Heart right ventricle (tissue), 16 donors: Measurements from ENCODE around the gene PXN. TPM values are rescaled to one million over a fixed set of nuclear protein-coding genes. Genes with fewer than 3 reads are reported as not detected.
"Not testable (repeated sequence)": the region's sequence is repeated elsewhere in the genome, so short reads cannot be mapped to it uniquely, and the experiment has no call there.

ENCODE experiments used
- ATAC-seq, 8 donors: fragments of 200-7000 bp; cut with Tn5 transposase; one replicate each; pipeline ENCODE4 v1.9.1; 2020; ENCODE audit warnings: mild to moderate bottlenecking in 8 of 8, moderate library complexity in 8 of 8, moderate number of reproducible peaks in 1 of 8
- DNase-seq, 2 donors: peaks; one replicate each; pipeline ENCODE4 v3.0.0-alpha.2; 2020
- H3K27ac ChIP-seq, 10 donors: fragments of 200-600 bp; sonication (generic) in 2 of 10; one replicate each; pipeline versions ENCODE4 v1.5.0 to v1.8.0; 2020 to 2022; ENCODE audit warnings: mild to moderate bottlenecking in 3 of 10
- H3K27me3 ChIP-seq, 7 donors: fragments of 200-600 bp; one replicate each; pipeline ENCODE4 v1.8.0; 2021 to 2022; ENCODE audit warnings: mild to moderate bottlenecking in 2 of 7
- H3K36me3 ChIP-seq, 9 donors: fragments of 200-600 bp; sonication (generic) in 1 of 9; one replicate each; pipeline versions ENCODE4 v1.5.0 to v1.8.0; 2020 to 2022; ENCODE audit warnings: mild to moderate bottlenecking in 2 of 9
- H3K4me1 ChIP-seq, 9 donors: fragments of 200-600 bp; sonication (generic) in 1 of 9; one replicate each; pipeline versions ENCODE4 v1.5.0 to v1.8.0; 2020 to 2022; ENCODE audit warnings: mild to moderate bottlenecking in 4 of 9
- H3K4me3 ChIP-seq, 10 donors: fragments of 200-600 bp; sonication (generic) in 2 of 10; one replicate each; pipeline versions ENCODE4 v1.5.0 to v1.8.0; 2020 to 2022; ENCODE audit warnings: mild to moderate bottlenecking in 7 of 10, moderate library complexity in 2 of 10
- H3K9me3 ChIP-seq, 11 donors: fragments of 200-600 bp in 10 of 11; sonication (generic) in 2 of 11; one replicate each; pipeline versions ENCODE4 v1.5.0 to v1.8.0; 2013 to 2022; ENCODE audit warnings: mild to moderate bottlenecking in 2 of 11, control low read depth in 1 of 11, moderate library complexity in 1 of 11
- WGBS, 2 donors: extraction: QIAGEN DNeasy Blood & Tissue Kit; methylation state at CpG; one replicate each; pipeline ENCODE4 v1.1.7; 2013; ENCODE audit warnings: inconsistent platforms in 1 of 2; 5-methylcytosine and 5-hydroxymethylcytosine counted together
- intact Hi-C, 10 donors: fragments of 100-400 bp; cut with DNase I; formaldehyde crosslinking; loops; one replicate each; pipeline versions ENCODE4 v1.11.1 to v1.14.2; 2022
- polyA plus RNA-seq, 2 donors: library from polyadenylated mRNA; stranded (reverse); fragments of 200-250 nt; gene quantifications; one replicate each; pipeline ENCODE4 v1.2.3, GENCODE V29; 2013
- total RNA-seq, 10 donors: library from RNA; stranded (reverse); fragmentation: NEBNext Ultra II Directional in 3 of 10; extraction: Animal tissue kit (Norgen Biotek cat#: 25700) in 3 of 10; gene quantifications; one replicate each; pipeline versions ENCODE4 v1.2.1 to v1.2.4, GENCODE V29; 2021 to 2023
- TF ChIP-seq, protein P1 (sequence below), 9 donors: fragments of 200-600 bp; sonication (generic) in 2 of 9; IDR thresholded peaks; one replicate each; pipeline versions ENCODE4 v1.5.0 to v1.8.0; 2021 to 2022; ENCODE audit warnings: antibody characterized with exemption in 9 of 9, mild to moderate bottlenecking in 5 of 9, moderate library complexity in 1 of 9
- donor health status: Arrhythmogenic right ventricular cardiomyopathy.
- donor health status: ischemic (EF 13 %, LVEDD 7.1; RV severe dilation, severe dysfunction).
- donor health status: healthy with polysubstance abuse.
- donor health status: DM: no; HTN: yes; CAD: no.
- donor health status: DM: no; HTN: no; CAD: no.
- donor health status: ischemic (EF 25% LVEDD 6.9; RV normal size, moderate dysfunction).
- donor health status: ischemic (EF 25% LVEDD 5.7; RV mildly dilated, moderate dysfunction).
- donor health status: healthy.
- donor health status: DM: yes; HTN: yes; CAD: no.
- donor health status: Ischemic cardiomyopathy.
- donor health status: ischemic (EF 35%, LVEDD 5.7; RV mildly dilated, moderate dysfunction).
- donor health status: nonischemic (EF 11% LVEDD 7.7; RV severe dilation, severe dysfunction).
- donor health status: DM: yes; HTN: yes; CAD: no.
- donor health status: PGD.
- donor health status: ischemic (EF 29% LVEDD 5.4; RV normal size, mild dysfunction).
- donor health status: nonischemic (EF 23%, LVEDD 6.1; RV moderate dilation, normal function).

The PXN gene
- total and polyA plus RNA-seq, 12 donors: 41.2 to 123 (median 63.3) TPM

DNA sequence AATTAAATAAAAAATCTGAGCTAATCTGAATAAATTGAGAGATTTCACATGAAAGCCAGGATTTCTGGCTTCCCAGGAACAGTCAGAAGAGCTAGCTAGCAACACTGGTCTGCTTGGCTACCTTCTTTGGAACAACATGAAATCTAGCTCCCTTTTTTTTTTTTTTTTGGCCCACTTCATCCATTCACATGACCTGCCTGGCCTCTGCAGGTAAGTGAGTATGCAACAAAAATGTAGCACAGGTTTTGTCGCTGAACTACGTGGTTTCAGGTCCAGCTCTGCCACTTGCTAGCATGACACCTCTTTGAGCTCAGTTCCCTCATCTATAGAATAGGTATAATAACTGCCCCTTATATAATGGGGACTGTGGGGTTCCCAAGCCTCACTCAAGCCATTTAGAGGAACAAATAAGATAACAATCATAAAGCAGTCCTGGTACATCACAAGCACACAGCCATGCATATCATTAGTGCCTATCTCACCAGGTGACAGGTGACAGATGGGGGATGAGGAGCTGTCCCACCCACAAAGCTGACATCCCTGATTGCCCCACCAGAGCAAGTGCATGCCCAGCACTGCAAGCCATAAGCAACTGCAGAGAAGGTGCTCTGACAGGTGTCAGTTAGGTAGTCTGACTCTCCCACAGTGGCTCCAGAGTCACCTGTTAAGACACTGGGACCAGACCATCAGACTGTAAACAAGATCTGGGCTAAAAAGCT is 25.6 kb downstream of the PXN start:
- H3K4me1 ChIP-seq: peaks cover 65 to 99% (median 97%) of the 10 kb centered on the region in 9 donors
- TF ChIP-seq, protein P1, sequence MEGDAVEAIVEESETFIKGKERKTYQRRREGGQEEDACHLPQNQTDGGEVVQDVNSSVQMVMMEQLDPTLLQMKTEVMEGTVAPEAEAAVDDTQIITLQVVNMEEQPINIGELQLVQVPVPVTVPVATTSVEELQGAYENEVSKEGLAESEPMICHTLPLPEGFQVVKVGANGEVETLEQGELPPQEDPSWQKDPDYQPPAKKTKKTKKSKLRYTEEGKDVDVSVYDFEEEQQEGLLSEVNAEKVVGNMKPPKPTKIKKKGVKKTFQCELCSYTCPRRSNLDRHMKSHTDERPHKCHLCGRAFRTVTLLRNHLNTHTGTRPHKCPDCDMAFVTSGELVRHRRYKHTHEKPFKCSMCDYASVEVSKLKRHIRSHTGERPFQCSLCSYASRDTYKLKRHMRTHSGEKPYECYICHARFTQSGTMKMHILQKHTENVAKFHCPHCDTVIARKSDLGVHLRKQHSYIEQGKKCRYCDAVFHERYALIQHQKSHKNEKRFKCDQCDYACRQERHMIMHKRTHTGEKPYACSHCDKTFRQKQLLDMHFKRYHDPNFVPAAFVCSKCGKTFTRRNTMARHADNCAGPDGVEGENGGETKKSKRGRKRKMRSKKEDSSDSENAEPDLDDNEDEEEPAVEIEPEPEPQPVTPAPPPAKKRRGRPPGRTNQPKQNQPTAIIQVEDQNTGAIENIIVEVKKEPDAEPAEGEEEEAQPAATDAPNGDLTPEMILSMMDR (IDR thresholded peaks at IDR 0.05): no peak
- ATAC-seq (no peak), DNase-seq (no peak)
- H3K27me3 ChIP-seq: no peaks in the 10 kb centered on the region
- peaks cover 0 to 27% (median 0%) of the 10 kb centered on the region in 9 donors for H3K36me3 ChIP-seq
- WGBS, 2 donors: 83 to 96% methylated on average over 2 of the region's 2 CpGs
- peak overlapping the region in 8 of 10 donors; percentile 20 to 94 (median 82) for H3K27ac ChIP-seq
- intact Hi-C loops: no loop called here
- H3K4me3 ChIP-seq: no peak overlapping the region
- no peaks in the 10 kb centered on the region for H3K9me3 ChIP-seq

DNA sequence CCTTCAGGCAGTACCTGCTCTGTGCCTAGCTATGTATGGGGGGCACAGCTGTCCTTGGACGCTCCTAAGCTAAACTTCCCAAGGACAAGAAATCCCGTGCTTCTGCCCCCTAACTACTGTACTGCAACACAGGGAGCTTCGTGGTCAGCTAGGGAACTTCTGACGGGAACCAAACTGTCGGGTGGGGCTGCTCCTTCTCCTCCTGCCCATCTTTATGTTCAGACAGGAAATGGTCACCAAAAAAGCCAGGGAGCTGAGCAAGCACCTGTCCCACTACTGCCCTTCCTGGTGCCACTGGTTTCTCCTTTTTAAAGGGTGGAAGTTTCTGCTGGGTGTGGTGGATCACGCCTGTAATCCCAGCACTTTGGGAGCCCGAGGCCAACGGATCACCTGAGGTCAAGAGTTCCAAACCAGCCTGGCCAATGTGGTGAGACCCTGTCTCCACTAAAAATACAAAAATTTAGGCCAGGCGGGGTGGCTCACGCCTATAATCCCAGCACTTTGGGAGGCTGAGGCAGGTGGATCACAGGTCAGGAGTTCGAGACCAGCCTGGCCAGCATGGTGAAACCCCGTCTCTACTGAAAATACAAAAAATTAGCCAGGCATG is 26.6 kb downstream of the PXN start:
- Histone ChIP-seq H3K4me3 (no peak overlapping the region), H3K27me3 (no peaks in the 10 kb centered on the region)
- WGBS, 2 donors: 72 to 77% methylated on average over 12 of the region's 12 CpGs

DNA sequence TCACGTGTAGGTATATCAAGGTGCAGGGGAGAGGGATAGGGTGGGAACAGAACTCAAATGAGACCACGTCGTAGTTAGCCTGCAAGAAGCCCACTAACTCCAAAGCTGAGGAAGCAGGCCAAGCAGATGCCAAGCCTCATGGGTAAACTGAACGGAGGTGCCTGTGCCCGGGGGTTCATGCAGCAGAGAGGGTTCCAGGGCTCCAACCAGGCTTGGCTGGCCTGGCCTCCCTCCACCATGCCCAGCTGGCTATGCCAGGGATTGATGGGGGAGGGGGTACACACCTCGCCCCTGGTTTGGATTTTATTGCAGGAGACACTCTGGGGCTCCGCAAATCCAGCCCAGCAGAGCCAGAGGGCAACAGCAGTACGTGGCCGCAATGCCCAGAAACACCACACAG is 27.3 kb downstream of the PXN start:
- ATAC-seq (no peak), DNase-seq (no peak)
- 61 to 69% methylated on average over 9 of the region's 9 CpGs for WGBS, 2 donors
- Histone ChIP-seq H3K4me3 (peak overlapping the region in 3 of 10 donors; percentile 3 to 18 (median 12)), H3K4me1 (peaks cover 68 to 100% (median 100%) of the 10 kb centered on the region in 9 donors), H3K36me3 (peaks cover 0 to 22% (median 0%) of the 10 kb centered on the region in 9 donors), H3K27ac (peak overlapping the region in 9 of 10 donors; percentile 47 to 94 (median 89)), H3K27me3 (no peaks in the 10 kb centered on the region), H3K9me3 (no peaks in the 10 kb centered on the region)
- intact Hi-C loops: no loop called here
- TF ChIP-seq, protein P1 (IDR thresholded peaks at IDR 0.05): no peak

More for the DNA sequence above, 26.6 kb downstream of the PXN start:
- H3K4me1 ChIP-seq: peaks cover 67 to 100% (median 100%) of the 10 kb centered on the region in 9 donors
- no peaks in the 10 kb centered on the region for H3K9me3 ChIP-seq
- H3K36me3 ChIP-seq: peaks cover 0 to 27% (median 0%) of the 10 kb centered on the region in 9 donors
- TF ChIP-seq, protein P1 (IDR thresholded peaks at IDR 0.05): no peak
- ATAC-seq: no peak
- DNase-seq: no peak
- intact Hi-C loops: no loop called here
- peak overlapping the region in 9 of 10 donors; percentile 47 to 94 (median 89) for H3K27ac ChIP-seq

DNA sequence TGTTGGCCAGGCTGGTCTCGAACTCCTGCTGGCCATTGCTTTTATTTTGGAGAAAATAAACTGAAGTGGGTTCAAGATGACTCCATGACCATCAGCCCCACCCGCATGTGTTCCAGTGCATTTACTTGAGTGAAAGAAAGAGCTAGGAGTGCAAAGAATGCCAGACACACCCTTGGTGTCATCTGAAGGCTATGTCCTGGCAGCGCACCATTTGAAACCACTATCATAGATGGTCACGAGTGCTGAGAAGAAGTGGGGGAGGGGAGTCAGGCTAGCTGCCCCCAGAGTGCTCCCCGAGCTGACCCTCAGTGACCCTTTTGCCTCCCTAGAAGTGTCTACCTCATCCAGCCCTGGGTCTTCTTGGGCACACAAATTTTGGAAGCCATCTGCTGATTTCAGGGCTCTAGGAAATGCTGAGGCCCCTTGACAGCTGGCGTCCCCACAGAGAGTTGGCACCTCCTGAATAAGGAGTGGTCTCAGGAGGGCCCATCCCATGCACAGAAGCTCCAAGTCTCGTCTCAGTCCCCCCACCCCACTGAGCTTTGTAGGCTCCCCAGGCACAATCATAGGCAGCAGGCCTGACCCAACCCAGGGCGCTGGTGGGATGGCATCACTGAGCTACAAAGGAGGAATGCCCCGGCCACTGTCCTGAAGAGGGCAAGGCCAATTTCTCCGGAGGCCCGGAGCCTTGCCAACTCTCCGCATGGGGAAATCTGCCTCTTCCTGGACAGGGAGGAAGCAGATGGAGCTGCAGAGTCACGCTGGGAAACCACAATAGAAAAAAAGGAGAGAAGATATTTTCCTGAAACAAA is 28.0 kb downstream of the PXN start:
- peak; percentile 72 to 77 for DNase-seq
- peaks cover 71 to 100% (median 100%) of the 10 kb centered on the region in 9 donors for H3K4me1 ChIP-seq
- 50 to 62% methylated on average over 13 of the region's 13 CpGs for WGBS, 2 donors
- intact Hi-C loops: no loop called here
- no peaks in the 10 kb centered on the region for H3K9me3 ChIP-seq
- TF ChIP-seq, protein P1 (IDR thresholded peaks at IDR 0.05): no peak
- no peaks in the 10 kb centered on the region for H3K27me3 ChIP-seq
- peak in 3 of 8 donors; percentile 7 to 17 (median 14) for ATAC-seq
- H3K4me3 ChIP-seq: peak overlapping the region in 3 of 10 donors; percentile 3 to 18 (median 12)
- H3K36me3 ChIP-seq: peaks cover 0 to 22% (median 0%) of the 10 kb centered on the region in 9 donors
- H3K27ac ChIP-seq: peak overlapping the region in 9 of 10 donors; percentile 63 to 94 (median 89)

DNA sequence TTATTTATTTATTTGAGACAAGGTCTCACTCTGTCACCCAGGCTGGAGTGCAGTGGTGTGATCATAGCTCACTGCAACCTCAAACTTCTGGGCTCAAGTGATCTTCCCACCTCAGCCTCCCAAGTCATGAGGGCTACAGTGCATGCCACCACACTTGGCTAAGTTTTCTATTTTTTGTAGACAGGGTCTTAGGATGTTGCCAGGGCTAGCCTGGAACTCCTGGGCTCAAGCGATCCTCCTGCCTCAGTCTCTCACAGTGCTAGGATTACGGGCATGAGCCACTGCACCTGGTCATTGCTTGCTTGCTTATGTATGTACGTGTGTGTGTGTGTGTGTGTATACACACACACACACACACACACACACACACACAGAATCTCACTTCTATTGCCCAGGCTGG is 28.7 kb downstream of the PXN start:
- H3K4me3 ChIP-seq, H3K9me3 ChIP-seq, DNase-seq, intact Hi-C loops, ATAC-seq, H3K27me3 ChIP-seq: not testable (repeated sequence)
- Histone ChIP-seq H3K36me3 (peaks cover 0 to 18% (median 0%) of the 10 kb centered on the region in 9 donors), H3K27ac (peak overlapping the region in 9 of 10 donors; percentile 13 to 96 (median 93)), H3K4me1 (peaks cover 76 to 100% (median 100%) of the 10 kb centered on the region in 9 donors)
- whole genome bisulfite sequencing, 2 donors: 83 to 87% methylated on average over 3 of the region's 3 CpGs
